HG03060 (cell line): ENCODE measurements around the gene RPN1.
"Not testable (repeated sequence)": the region's sequence is repeated elsewhere in the genome, so short reads cannot be mapped to it uniquely, and the experiment has no call there.

ENCODE experiments used
- ATAC-seq: cut with Tn5 transposase; IDR thresholded peaks from one replicate; pipeline ENCODE4 v1.9.1; 2021; ENCODE audit warnings: low read depth, moderate number of reproducible peaks; ENCODE audit not compliant: unreplicated experiment

Gene RPN1

GRCh38 chr3:128650096-128651050 is at the start of gene RPN1:
TSS of gene RPN1 (minus strand) at chr3:128650818. CDS start at chr3:128650800, 18 bp downstream.
- ATAC-seq: peak; percentile 88

GRCh38 chr3:128698211-128699047 is 47.8 kb upstream of the RPN1 start:
- ATAC-seq: no peak

DNA sequence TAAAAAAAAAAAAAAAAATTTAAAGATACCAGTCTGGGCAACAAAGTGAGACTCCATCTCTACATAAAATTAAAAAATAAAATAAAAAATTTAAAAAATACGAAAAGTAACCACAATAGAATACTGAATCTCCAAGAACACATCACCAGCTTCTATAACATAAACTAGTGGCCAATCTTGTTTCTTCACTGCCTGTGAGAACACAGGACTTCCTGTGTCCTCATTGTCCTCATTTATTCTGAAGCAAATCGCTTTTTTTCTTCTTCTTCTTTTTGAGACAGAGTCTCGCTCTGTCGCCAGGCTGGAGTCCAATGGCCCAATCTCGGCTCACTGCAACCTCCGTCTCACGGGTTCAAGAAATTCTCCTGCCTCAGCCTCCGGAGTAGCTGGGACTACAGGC is 46.7 kb upstream of the RPN1 start:
- ATAC-seq: no peak

- ATAC-seq: no peak
Observed at GRCh38 chr3:128693696-128694095, 43.1 kb upstream of the RPN1 start.

GRCh38 chr3:128689060-128689459 is 38.4 kb upstream of the RPN1 start:
- ATAC-seq: no peak

GRCh38 chr3:128686465-128686864 is 35.8 kb upstream of the RPN1 start:
- no peak for ATAC-seq

- ATAC-seq: no peak
Observed at GRCh38 chr3:128684986-128685726, 34.5 kb upstream of the RPN1 start.

- no peak for ATAC-seq
Observed at GRCh38 chr3:128683957-128684356, 33.3 kb upstream of the RPN1 start.

DNA sequence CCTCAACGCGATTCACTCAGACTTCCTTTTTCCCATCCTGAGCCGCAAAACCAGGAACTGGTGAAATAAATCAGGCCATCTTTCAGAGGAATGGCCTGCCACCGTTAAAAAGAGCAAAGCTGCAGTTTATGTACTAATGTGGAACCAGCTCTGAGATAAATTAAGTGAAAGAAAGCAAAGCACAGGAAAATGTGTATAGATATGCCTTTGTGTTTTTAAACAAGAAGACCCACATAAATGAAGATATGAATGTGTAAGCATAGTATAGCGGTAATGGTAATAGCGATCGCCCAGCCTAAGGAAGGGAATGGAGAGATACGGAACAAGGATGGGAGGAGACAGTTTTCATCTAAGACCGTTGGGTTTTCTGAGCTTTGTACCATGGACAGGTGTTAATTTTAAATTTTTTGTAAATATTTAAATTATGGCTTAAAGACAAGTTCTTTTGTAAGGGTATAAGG is 30.8 kb upstream of the RPN1 start:
- ATAC-seq: no peak

DNA sequence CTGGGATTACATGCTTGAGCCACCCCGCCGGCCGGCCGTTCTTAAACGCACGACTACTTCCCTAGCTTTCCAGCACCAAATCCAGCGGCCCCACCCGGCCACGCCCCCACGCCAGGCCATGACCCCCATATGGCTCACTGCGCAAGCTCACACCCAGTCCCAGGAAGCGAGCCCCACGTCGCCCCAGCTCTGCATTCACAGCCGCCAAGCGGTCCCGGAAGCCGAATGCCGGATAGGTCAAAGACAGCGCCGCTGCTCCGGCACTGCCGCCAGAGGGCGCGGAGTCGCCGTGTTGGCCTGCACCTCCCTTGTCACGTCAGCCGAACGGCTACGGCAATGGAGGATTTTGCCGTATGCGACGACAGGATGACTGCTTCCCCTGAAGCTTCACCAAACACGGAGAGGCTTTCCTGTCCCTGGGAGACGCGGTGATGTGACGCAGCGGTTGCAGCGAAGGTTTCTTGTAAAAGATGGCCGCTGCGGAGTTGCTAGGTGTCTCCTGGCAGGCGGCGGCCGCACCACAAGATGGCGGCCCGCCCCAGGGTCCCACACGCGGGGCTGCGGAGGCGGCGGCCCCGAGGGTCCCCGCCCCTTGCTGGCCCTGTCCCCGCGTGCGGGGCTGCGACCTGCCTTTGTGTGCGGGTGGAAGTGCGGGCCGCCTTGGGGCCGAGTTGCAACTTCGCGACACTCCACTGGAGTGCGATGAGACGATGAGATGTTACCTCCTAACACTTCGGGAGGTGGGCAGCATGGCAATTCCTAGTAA is 30.2 kb upstream of the RPN1 start:
- ATAC-seq: peak; percentile 88

- ATAC-seq: no peak
Observed at GRCh38 chr3:128679338-128679737, 28.7 kb upstream of the RPN1 start.

GRCh38 chr3:128675802-128676201 is 25.2 kb upstream of the RPN1 start:
- ATAC-seq: not testable (repeated sequence)

DNA sequence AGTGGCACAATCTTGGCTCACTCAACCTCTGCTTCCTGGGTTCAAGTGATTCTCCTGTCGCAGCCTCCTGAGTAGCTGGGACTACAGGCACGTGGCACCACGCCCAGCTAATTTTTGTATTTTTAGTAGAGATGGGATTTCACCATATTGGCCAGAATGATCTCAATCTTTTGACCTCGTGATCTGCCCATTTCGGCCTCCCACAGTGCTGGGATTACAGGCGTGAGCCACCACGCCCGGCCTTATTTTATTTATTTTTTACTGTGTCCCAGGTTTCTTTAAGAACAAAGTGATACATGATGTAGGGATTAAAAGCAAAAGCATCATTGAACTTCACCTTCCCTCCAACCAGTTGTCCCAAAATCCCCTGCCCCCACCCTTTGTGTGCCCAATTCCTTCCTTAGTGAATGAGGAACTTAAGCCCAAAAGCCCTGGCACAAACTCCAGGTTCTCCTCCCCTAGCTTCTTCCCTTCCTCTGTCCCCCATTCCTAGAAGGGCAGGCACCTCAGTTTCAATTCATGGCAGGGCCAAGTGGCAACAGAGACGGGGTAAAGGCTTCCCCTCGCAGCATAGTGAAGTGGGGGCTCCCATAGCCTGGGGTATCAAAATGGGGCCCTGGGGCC is 23.7 kb upstream of the RPN1 start:
- no peak for ATAC-seq

- no peak for ATAC-seq
Observed at GRCh38 chr3:128667641-128668040, 17.0 kb upstream of the RPN1 start.

GRCh38 chr3:128665362-128666021 is 14.9 kb upstream of the RPN1 start:
- ATAC-seq: no peak

DNA sequence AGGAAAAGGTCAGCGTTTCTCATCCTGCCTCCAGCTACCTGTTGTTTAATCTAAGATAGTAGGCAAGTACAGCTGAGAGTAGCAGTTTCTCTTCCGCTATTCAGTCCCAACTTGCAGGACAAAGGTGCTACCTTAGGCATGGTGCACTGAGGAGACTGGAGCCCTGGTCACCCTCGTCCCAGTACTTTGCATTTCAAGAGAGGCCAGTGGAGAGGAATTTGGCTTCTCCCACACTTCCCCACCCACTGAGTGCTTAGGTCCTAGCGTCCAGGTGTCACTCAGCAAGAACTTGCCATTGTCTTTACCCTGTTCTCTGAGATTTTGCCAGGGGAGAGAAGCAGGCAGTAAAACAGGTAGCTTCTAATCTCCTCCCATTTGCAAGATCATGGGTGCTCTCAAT is 12.5 kb upstream of the RPN1 start:
- no peak for ATAC-seq

- ATAC-seq: no peak
Observed at GRCh38 chr3:128655531-128655930, 4.9 kb upstream of the RPN1 start.

GRCh38 chr3:128653993-128654805 is 3.6 kb upstream of the RPN1 start:
- ATAC-seq: not testable (repeated sequence)
